ENCODE results near the gene IQCE.

DNA sequence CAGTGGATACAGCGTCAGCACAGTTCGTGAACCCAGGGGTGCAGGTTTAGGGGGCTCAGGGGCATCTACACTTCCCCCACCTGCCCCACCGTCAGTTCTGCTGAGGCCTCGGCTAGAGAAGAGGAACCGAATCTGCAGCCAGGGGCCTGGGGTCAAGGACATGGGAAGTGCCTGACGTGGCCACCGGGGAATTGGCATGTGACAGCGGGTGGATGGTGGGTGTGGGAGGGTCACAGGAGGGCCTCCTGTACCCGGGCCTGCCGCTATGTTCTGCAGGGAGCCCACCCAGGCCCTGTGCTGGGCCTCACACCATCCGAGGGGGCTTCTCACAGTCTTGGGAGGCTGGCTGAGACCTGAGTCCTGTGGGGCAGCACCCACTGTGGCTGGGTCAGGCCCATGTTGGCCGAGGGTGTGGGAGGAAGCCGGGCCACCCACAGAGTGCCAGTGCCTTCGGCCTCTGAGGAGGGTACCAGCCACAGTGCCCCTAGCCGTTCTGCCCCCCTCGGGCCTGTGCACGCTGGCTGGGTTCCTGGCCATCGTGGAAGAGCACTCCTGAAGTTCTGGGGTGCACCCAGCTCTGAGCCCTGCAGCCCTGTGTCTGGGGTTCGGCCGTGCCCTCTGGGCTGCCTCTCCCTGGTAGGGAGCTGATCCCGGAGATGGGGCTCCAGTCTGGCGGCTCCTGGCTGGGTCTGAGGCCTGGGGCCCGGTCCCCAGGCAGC, 78.9 kb downstream of the IQCE start:
- TF ChIP-seq, protein P1, sequence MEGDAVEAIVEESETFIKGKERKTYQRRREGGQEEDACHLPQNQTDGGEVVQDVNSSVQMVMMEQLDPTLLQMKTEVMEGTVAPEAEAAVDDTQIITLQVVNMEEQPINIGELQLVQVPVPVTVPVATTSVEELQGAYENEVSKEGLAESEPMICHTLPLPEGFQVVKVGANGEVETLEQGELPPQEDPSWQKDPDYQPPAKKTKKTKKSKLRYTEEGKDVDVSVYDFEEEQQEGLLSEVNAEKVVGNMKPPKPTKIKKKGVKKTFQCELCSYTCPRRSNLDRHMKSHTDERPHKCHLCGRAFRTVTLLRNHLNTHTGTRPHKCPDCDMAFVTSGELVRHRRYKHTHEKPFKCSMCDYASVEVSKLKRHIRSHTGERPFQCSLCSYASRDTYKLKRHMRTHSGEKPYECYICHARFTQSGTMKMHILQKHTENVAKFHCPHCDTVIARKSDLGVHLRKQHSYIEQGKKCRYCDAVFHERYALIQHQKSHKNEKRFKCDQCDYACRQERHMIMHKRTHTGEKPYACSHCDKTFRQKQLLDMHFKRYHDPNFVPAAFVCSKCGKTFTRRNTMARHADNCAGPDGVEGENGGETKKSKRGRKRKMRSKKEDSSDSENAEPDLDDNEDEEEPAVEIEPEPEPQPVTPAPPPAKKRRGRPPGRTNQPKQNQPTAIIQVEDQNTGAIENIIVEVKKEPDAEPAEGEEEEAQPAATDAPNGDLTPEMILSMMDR (IDR thresholded peaks at IDR 0.05 in 2 of 3, conservative IDR thresholded peaks at IDR 0.05 in 1 of 3; ENCODE audit: borderline replicate concordance in 1 of 3, insufficient read depth in 1 of 3, low read depth in 2 of 3, low read length in 2 of 3): no peak
- no peak for TF ChIP-seq POLR2A (IDR thresholded peaks at IDR 0.05; ENCODE audit: borderline replicate concordance, extremely low read depth, insufficient read depth, insufficient read length)
- TF ChIP-seq POLR2AphosphoS5 (IDR thresholded peaks at IDR 0.05; ENCODE audit: low read depth, low read length): no peak
- TF ChIP-seq, protein P2, sequence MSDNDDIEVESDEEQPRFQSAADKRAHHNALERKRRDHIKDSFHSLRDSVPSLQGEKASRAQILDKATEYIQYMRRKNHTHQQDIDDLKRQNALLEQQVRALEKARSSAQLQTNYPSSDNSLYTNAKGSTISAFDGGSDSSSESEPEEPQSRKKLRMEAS (IDR thresholded peaks at IDR 0.05): no peak
- no peak for TF ChIP-seq RAD21 (IDR thresholded peaks at IDR 0.05; ENCODE audit: low read depth)
- no peak for TF ChIP-seq ZNF274 (IDR thresholded peaks at IDR 0.05; ENCODE audit: low read depth, low read length)
- TF ChIP-seq ELF1 (IDR thresholded peaks at IDR 0.05; ENCODE audit: borderline replicate concordance, low read depth): no peak
- no peak for TF ChIP-seq JUND (IDR thresholded peaks at IDR 0.05)
- TF ChIP-seq CEBPB (IDR thresholded peaks at IDR 0.05; ENCODE audit: low read depth): no peak
- no peak for TF ChIP-seq YY1 (IDR thresholded peaks at IDR 0.05; ENCODE audit: extremely low read depth, insufficient replicate concordance, low read depth, low read length)
- no peak for TF ChIP-seq SRF (IDR thresholded peaks at IDR 0.05; ENCODE audit: low read depth)
- TF ChIP-seq, protein P3, sequence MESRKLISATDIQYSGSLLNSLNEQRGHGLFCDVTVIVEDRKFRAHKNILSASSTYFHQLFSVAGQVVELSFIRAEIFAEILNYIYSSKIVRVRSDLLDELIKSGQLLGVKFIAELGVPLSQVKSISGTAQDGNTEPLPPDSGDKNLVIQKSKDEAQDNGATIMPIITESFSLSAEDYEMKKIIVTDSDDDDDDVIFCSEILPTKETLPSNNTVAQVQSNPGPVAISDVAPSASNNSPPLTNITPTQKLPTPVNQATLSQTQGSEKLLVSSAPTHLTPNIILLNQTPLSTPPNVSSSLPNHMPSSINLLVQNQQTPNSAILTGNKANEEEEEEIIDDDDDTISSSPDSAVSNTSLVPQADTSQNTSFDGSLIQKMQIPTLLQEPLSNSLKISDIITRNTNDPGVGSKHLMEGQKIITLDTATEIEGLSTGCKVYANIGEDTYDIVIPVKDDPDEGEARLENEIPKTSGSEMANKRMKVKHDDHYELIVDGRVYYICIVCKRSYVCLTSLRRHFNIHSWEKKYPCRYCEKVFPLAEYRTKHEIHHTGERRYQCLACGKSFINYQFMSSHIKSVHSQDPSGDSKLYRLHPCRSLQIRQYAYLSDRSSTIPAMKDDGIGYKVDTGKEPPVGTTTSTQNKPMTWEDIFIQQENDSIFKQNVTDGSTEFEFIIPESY (IDR thresholded peaks at IDR 0.05; ENCODE audit: extremely low read depth, insufficient replicate concordance, low read length): no peak
- TF ChIP-seq TCF7L2 (IDR thresholded peaks at IDR 0.05; ENCODE audit: borderline replicate concordance, extremely low read depth, insufficient read depth, insufficient read length): no peak
- TF ChIP-seq SIN3A (IDR thresholded peaks at IDR 0.05; ENCODE audit: low read depth): no peak
